GM06990 (cell line): ENCODE measurements around the gene VKORC1L1.
"Not testable (repeated sequence)": the region's sequence is repeated elsewhere in the genome, so short reads cannot be mapped to it uniquely, and the experiment has no call there.

ENCODE experiments used
- DNase-seq: peaks from one replicate; pipeline ENCODE4 v3.0.0-alpha.2; 2011; ENCODE audit not compliant: insufficient read length; ENCODE audit errors: extremely low read depth
- H3K27me3 ChIP-seq: replicated peaks from 2 replicates; pipeline ENCODE4 v1.6.0; 2011; ENCODE audit warnings: low read length; ENCODE audit not compliant: control insufficient read depth, insufficient read depth
- H3K36me3 ChIP-seq: 2 replicates; pipeline ENCODE4 v1.5.1; 2011; ENCODE audit warnings: low read length; ENCODE audit not compliant: control insufficient read depth, insufficient read depth
- H3K4me3 ChIP-seq: replicated peaks from 2 replicates; pipeline ENCODE4 v1.5.1; 2011; ENCODE audit warnings: low read depth, mild to moderate bottlenecking, control low read depth, low read length
- TF ChIP-seq, protein P1 (sequence below): IDR thresholded peaks from 2 replicates; pipeline ENCODE4 v1.5.1; 2011; ENCODE audit warnings: low read length, control low read depth, mild to moderate bottlenecking, inconsistent platforms; ENCODE audit not compliant: insufficient read depth, poor library complexity, severe bottlenecking

Gene VKORC1L1

DNA sequence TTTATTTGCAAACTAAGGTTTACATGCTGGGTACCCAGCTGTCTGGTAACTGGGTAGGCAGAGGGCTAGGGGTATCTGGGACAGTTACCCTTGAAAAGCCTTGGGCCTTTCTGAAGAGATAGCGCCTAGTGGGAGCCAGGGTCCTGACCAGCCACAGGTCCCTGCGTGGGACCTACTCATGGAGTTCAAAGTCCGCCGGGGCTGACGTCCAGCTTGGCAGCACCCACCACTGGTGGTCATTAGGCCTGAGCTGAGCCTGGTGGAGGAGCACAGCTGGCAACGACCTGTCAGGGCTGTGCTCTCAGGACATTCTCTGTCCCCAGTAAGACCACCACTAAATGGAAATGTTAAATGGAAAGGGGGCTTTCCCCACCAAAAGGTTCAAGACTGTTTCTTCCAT, 89.2 kb downstream of the VKORC1L1 start:
- H3K36me3 ChIP-seq, result peaks cover 33% of the 10 kb centered on the region
- H3K4me3 ChIP-seq, result no peak overlapping the region
- no peaks in the 10 kb centered on the region for H3K27me3 ChIP-seq

DNA sequence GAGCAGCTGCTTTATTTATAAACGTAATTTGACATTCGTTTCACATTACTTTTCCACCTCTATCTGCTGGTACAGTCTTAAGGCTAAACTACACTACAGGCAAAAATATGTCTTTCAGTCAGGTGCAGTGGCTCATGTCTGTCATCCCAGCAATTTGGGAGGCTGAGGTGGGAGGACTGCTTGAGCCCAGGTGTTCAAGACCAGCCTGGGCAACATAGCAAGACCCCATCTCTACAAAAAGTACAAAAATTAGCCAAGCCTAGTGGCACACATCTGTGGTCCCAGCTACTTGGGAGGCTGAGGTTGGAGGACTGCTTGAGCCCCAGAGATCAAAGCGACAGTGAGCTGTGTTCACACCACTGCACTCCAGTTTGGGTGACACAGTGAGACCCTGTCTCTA, 91.8 kb downstream of the VKORC1L1 start:
- H3K36me3 ChIP-seq, result peaks cover 45% of the 10 kb centered on the region
- not testable (repeated sequence) for H3K4me3 ChIP-seq, H3K27me3 ChIP-seq, DNase-seq

More for the DNA sequence above, 89.2 kb downstream of the VKORC1L1 start:
- TF ChIP-seq, protein P1, sequence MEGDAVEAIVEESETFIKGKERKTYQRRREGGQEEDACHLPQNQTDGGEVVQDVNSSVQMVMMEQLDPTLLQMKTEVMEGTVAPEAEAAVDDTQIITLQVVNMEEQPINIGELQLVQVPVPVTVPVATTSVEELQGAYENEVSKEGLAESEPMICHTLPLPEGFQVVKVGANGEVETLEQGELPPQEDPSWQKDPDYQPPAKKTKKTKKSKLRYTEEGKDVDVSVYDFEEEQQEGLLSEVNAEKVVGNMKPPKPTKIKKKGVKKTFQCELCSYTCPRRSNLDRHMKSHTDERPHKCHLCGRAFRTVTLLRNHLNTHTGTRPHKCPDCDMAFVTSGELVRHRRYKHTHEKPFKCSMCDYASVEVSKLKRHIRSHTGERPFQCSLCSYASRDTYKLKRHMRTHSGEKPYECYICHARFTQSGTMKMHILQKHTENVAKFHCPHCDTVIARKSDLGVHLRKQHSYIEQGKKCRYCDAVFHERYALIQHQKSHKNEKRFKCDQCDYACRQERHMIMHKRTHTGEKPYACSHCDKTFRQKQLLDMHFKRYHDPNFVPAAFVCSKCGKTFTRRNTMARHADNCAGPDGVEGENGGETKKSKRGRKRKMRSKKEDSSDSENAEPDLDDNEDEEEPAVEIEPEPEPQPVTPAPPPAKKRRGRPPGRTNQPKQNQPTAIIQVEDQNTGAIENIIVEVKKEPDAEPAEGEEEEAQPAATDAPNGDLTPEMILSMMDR, result no peak
- no peak for DNase-seq

GRCh38 chr7:65966146-65966545, 93.3 kb downstream of the VKORC1L1 start:
- peaks cover 35% of the 10 kb centered on the region for H3K36me3 ChIP-seq
- no peak overlapping the region for H3K4me3 ChIP-seq
- no peak for DNase-seq
- no peaks in the 10 kb centered on the region for H3K27me3 ChIP-seq
- TF ChIP-seq, protein P1, result no peak

DNA sequence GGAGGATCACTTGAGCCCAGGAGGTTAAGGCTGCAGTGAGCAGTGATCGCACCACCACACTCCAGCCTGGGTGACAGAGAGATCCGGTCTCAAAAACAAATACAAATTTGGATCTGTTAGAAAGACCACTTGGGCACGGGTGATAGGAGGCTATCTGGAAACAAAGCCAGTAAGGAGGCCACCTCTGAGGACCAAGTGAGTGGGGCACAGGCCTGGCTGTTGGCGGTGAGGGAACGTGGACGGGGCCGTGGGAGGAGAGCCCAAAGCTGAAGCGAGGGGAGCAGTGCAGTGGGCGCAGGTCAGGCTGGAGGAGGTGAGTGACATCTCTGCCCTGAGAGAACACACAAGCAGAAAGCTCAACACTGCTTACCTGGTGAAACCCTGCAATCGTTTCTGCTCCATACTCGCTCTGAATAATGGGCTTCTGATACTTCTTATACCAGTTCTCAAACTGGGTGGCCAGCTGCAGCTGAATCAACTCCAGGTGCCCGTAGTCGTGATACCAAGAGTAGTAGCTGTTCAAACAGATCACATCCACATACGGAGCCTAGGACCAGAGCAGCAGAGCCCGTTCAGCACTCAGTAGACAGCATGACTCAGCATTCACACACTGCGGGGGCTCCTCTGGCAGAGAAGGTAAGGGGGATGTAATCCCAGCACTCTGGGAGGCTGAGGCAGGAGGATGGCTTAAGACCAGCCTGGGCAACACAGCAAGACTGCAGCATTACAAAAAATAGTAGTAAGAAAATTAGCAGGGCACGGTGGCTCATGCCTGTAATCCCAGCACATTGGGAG, 94.7 kb downstream of the VKORC1L1 start:
- Histone ChIP-seq H3K36me3 (peaks cover 34% of the 10 kb centered on the region), H3K27me3 (no peaks in the 10 kb centered on the region), H3K4me3 (no peak overlapping the region)
- no peak for DNase-seq
- TF ChIP-seq, protein P1, result no peak

GRCh38 chr7:65968256-65969185, 95.6 kb downstream of the VKORC1L1 start:
- DNase-seq, result no peak
- Histone ChIP-seq H3K27me3 (no peaks in the 10 kb centered on the region), H3K4me3 (no peak overlapping the region), H3K36me3 (peaks cover 31% of the 10 kb centered on the region)
- TF ChIP-seq, protein P1, result no peak

GRCh38 chr7:65971021-65971420, 98.1 kb downstream of the VKORC1L1 start:
- TF ChIP-seq, protein P1, result no peak

More at GRCh38 chr7:65971021-65971420, 98.1 kb downstream of the VKORC1L1 start:
- DNase-seq, result no peak
- Histone ChIP-seq H3K4me3 (no peak overlapping the region), H3K27me3 (no peaks in the 10 kb centered on the region), H3K36me3 (peaks cover 34% of the 10 kb centered on the region)
